Activated T-cell treated with anti-CD3 and anti-CD28 coated beads, Interleukin-2, amount 50 U/mL, for 4 hours (primary cell): ENCODE results near the gene DAGLA. TPM values are rescaled to one million over a fixed set of nuclear protein-coding genes. Genes with fewer than 3 reads are reported as not detected.
A peak's percentile ranks its signal among the peaks of the same experiment; 100 is the strongest.

Experiments used
- ATAC-seq, 2 donors: fragments of 200-7000 bp; cut with Tn5 transposase; one replicate each; pipeline ENCODE4 v1.10.0; 2021
- DNase-seq: peaks from one replicate; pipeline ENCODE4 v3.0.0-alpha.2; 2020
- H3K27me3 Mint-ChIP-seq: one replicate; pipeline ENCODE4 v1.8.0; 2021; ENCODE audit warnings: low read depth, mixed read lengths
- H3K36me3 Mint-ChIP-seq: one replicate; pipeline ENCODE4 v1.8.0; 2022; ENCODE audit warnings: mixed read lengths; ENCODE audit not compliant: insufficient read depth
- H3K4me1 Mint-ChIP-seq: one replicate; pipeline ENCODE4 v1.8.0; 2021; ENCODE audit warnings: low read depth, mixed read lengths
- H3K4me3 Mint-ChIP-seq: one replicate; pipeline ENCODE4 v1.8.0; 2021; ENCODE audit warnings: mild to moderate bottlenecking, moderate library complexity, mixed read lengths
- H3K9me3 Mint-ChIP-seq: one replicate; pipeline ENCODE4 v1.8.0; 2021; ENCODE audit warnings: mixed read lengths
- total RNA-seq, 3 donors: library from RNA; stranded (reverse); gene quantifications; one replicate each; pipeline ENCODE4 v1.2.1, GENCODE V29; 2021

Gene DAGLA
- total RNA-seq, 3 donors from 2014 or later, result 0.20 to 0.35 (median 0.21) TPM

DNA sequence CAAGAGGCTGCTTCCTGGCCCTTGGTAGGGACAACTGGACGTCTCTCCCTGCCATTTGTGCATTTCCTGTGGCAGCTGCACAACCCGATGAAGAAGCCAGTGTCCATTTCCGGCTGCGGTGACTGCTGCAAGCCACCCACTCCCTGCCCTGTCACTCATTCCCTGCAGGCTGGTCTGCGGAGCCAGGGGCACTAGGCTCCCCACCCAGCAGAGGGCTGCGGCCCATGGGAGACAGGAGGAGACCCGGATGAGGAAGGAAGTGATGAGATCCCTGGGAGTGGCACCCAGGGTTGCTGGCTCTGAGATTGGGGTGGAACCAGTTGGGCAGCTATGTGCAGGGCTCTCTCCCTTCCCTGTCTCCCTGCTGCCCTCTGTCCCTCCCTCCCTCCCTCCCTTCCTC is 62.2 kb downstream of the DAGLA start:
- Mint-ChIP-seq H3K4me3 (no peak overlapping the region), H3K9me3 (no peaks in the 10 kb centered on the region), H3K27me3 (no peaks in the 10 kb centered on the region), H3K4me1 (no peaks in the 10 kb centered on the region), H3K36me3 (no peaks in the 10 kb centered on the region)
- ATAC-seq (no peak), DNase-seq (no peak)

DNA sequence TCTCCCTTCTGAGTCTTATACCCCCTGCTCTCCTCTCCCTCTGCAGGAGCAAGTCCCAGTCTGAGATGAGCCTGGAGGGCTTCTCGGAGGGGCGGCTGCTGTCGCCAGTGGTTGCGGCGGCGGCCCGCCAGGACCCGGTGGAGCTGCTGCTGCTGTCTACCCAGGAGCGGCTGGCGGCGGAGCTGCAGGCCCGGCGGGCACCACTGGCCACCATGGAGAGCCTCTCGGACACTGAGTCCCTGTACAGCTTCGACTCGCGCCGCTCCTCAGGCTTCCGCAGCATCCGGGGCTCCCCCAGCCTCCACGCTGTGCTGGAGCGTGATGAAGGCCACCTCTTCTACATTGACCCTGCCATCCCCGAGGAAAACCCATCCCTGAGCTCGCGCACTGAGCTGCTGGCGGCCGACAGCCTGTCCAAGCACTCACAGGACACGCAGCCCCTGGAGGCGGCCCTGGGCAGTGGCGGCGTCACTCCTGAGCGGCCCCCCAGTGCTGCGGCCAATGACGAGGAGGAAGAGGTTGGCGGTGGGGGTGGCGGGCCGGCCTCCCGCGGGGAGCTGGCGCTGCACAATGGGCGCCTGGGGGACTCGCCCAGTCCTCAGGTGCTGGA is 63.4 kb downstream of the DAGLA start:
- no peaks in the 10 kb centered on the region for H3K9me3 Mint-ChIP-seq
- no peak for ATAC-seq
- H3K36me3 Mint-ChIP-seq, result no peaks in the 10 kb centered on the region
- no peak for DNase-seq
- H3K4me3 Mint-ChIP-seq, result no peak overlapping the region
- H3K27me3 Mint-ChIP-seq, result no peaks in the 10 kb centered on the region
- H3K4me1 Mint-ChIP-seq, result no peaks in the 10 kb centered on the region

DNA sequence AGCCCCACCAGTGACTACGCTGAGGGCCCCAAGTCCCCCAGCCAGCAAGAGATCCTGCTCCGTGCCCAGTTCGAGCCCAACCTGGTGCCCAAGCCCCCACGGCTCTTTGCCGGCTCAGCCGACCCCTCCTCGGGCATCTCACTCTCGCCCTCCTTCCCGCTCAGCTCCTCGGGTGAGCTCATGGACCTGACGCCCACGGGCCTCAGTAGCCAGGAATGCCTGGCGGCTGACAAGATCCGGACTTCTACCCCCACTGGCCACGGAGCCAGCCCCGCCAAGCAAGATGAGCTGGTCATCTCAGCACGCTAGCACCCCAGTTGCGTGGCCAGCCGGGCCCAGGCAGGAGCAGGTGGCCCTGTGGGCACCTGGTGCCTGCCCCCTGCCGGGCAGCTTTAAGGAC is 64.0 kb downstream of the DAGLA start:
- peaks cover 4% of the 10 kb centered on the region for H3K27me3 Mint-ChIP-seq
- H3K9me3 Mint-ChIP-seq, result no peaks in the 10 kb centered on the region
- no peaks in the 10 kb centered on the region for H3K36me3 Mint-ChIP-seq
- H3K4me3 Mint-ChIP-seq, result no peak overlapping the region
- H3K4me1 Mint-ChIP-seq, result no peaks in the 10 kb centered on the region
- DNase-seq (no peak), ATAC-seq (no peak)

DNA sequence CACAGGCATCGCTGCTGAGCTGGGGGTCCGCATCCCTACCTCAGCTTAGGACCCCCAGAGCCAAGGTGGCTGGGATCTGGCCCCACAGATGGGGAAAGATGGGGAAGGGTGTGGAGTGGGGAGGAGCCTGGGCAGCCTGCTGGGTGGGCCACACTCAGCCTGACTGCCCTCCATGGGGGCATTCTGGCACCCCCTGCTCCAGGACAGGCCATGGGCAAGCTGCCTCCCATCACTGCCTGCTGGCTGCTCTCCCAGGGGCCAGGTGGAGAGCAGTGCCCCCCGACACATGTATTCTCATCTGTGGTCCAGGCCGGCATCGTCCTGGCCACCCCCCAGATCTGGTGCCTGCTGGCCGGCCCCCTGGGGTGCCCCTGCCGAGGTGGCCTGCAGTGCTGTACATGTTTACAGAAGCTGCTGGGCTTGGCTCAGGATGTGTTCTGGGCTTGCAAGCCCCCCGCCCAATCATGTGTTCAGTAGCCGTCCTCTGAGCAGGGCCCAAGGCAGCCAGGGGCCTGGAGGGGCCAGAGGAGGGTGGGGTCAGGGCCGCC is 64.5 kb downstream of the DAGLA start:
- DNase-seq (no peak), ATAC-seq (no peak)
- H3K4me3 Mint-ChIP-seq, result no peak overlapping the region
- no peaks in the 10 kb centered on the region for H3K36me3 Mint-ChIP-seq
- H3K9me3 Mint-ChIP-seq, result no peaks in the 10 kb centered on the region
- H3K27me3 Mint-ChIP-seq, result peaks cover 9% of the 10 kb centered on the region
- no peaks in the 10 kb centered on the region for H3K4me1 Mint-ChIP-seq

DNA sequence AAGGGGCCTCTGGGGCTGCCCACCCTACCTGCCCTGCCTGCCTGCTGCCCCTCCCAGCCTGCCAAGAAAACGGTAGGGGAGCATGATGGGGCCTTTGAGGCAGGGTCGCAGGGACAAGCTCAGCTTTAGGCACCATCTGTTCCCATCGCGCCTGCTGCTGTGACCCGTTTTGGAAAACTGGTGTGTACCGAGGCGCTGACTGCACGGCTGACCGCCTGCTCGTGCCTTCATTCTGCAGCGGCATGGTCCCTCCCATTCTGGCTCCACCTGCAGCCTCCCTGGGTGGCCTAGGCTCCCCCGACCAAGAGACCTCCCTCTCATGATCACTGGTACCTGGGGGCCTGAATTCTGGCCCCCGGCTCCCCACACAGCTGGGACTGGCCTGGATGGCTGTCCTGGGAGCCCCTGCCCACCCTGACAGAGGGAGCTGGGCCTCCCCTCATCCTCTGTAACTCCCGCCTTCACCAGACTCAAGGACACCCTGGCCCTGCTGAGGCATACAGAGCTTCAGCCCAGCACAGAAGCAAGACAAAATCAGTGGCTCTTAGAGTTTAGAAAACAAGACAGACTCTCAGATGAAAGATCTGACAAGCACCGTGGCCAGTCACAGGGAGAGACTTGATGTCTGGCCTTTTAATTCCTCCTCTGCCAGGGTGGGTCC is 65.7 kb downstream of the DAGLA start:
- Mint-ChIP-seq H3K9me3 (no peaks in the 10 kb centered on the region), H3K36me3 (no peaks in the 10 kb centered on the region), H3K4me3 (no peak overlapping the region), H3K27me3 (peaks cover 10% of the 10 kb centered on the region), H3K4me1 (no peaks in the 10 kb centered on the region)
- DNase-seq (no peak), ATAC-seq (no peak)

DNA sequence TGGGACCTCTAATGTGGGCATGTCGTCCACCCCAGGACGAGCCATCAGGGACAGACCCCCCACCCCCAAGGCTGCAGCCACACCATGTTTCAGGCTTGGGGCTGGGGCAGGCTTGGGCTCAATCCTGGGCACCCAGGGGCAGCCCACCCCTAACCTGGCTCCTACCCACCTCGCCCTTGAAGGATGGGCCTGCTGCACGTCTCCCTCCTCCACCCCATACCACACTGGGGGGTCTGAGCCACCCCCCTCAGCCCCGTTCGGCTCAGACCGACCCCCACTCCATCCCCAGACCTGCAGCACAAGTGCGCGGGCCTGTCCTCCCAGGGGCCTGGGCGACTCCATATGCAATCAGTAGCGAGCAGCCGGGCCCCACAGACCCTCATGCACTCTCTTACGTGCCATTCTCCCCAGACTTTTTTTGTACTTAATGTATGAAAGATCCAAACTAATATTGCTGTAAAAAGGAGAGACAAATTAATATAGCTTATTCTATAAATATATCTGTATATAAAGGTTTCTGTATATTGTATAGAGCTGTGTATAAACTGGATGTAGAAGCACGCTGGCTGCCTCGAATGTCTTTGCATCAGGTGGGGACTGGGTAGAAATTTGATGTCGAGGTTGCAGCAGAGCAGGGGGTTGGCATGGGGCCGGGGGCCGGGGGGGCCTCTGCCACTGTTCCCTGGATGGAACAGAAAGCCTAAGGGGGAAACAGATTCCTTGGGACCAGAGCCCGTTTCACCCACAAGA is 66.4 kb downstream of the DAGLA start:
- H3K36me3 Mint-ChIP-seq, result no peaks in the 10 kb centered on the region
- DNase-seq (no peak), ATAC-seq (no peak)
- peaks cover 17% of the 10 kb centered on the region for H3K27me3 Mint-ChIP-seq
- H3K4me1 Mint-ChIP-seq, result no peaks in the 10 kb centered on the region
- no peaks in the 10 kb centered on the region for H3K9me3 Mint-ChIP-seq
- no peak overlapping the region for H3K4me3 Mint-ChIP-seq

DNA sequence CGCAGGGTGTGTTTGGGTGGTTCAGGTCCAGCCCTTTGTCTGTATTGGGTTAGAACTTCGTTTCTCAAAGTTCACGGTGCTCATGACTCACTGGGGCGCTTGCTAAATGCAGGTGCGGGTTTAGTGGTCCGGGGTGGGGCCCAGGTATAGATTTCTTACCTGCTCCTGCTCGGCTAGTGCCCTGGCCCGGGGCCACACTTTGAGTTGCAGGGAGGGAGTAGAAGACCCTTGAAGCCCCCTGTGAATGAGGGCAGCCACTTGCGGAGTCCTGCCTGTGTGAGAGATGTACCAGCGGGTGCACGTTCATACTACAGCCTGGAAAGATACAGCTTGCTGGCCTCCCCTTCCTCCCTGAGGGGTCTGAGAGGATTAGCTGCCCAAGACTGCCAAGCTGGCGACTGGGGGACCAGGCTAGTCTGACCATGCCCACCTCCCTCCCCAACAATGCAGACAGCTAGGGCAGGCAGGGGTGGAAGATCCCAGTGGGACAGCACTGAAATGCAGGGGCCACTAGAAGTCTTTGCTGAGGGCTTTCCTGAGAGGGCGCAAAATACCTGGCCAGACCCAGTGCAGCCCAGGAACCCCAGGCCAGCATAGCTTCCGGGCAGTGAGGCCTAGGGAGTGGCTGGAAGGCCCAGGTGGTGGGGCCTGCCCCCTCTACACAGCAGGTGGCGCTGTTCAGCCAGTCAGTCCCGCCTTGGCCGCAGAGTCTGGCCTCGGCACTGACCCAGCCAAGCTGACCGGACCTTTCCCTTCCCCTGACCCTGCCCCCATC is 67.2 kb downstream of the DAGLA start:
- Mint-ChIP-seq H3K9me3 (no peaks in the 10 kb centered on the region), H3K36me3 (no peaks in the 10 kb centered on the region), H3K27me3 (peaks cover 22% of the 10 kb centered on the region), H3K4me1 (peaks cover 2% of the 10 kb centered on the region), H3K4me3 (no peak overlapping the region)
- ATAC-seq (peak; percentile 27 to 36), DNase-seq (peak; percentile 19)

DNA sequence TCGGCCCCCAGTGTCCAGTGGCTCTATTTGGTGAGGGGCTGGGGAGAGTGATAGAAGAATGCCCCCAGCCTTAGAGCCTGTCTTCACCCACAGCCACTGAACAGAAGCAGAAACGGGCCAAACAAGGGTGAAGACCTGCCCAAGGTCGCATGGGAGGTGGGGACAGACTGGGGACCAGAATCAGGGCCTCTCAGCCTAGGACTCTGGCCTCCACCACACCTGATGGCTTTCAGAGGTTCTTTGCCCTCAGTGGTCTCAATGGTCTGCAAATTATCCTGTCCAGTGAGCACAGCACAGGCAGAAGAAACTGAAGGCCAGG is 67.7 kb downstream of the DAGLA start:
- Mint-ChIP-seq H3K36me3 (no peaks in the 10 kb centered on the region), H3K4me1 (peaks cover 3% of the 10 kb centered on the region), H3K9me3 (no peaks in the 10 kb centered on the region), H3K4me3 (no peak overlapping the region), H3K27me3 (peaks cover 23% of the 10 kb centered on the region)
- no peak for ATAC-seq
- no peak for DNase-seq

DNA sequence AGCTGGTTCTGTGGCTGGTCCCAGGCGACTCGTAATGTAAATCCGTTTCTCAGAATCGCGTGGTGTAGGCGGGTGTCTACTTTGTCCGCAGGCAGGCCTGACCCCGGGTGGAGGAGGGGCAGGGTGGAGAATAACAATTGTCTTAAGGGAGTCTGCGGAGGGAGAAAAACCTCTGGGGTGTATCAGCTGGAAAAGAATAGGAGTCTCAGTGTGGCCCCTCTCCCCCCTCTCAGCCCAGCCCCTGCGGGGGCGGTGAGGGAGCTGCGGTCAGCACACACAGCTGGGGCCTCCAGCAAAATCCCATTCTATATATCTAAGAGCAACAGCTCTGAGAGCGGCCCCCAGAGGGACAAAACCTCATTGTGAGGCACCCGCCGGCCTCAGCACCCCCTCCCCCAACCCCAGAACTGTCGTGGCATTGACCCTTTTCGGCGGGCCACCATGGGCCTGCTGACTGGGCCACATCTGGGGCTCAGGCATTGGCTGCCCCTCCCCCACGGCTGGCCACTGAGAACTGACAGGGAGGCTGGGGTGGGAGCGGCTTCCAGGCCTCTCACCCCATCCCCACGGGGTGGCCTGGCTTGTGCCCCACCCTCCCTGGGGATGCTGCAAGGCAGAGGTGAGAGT is 69.5 kb downstream of the DAGLA start:
- no peak for DNase-seq
- H3K36me3 Mint-ChIP-seq, result no peaks in the 10 kb centered on the region
- no peaks in the 10 kb centered on the region for H3K9me3 Mint-ChIP-seq
- H3K27me3 Mint-ChIP-seq, result peaks cover 33% of the 10 kb centered on the region
- ATAC-seq, result no peak
- peaks cover 5% of the 10 kb centered on the region for H3K4me1 Mint-ChIP-seq
- H3K4me3 Mint-ChIP-seq, result no peak overlapping the region

DNA sequence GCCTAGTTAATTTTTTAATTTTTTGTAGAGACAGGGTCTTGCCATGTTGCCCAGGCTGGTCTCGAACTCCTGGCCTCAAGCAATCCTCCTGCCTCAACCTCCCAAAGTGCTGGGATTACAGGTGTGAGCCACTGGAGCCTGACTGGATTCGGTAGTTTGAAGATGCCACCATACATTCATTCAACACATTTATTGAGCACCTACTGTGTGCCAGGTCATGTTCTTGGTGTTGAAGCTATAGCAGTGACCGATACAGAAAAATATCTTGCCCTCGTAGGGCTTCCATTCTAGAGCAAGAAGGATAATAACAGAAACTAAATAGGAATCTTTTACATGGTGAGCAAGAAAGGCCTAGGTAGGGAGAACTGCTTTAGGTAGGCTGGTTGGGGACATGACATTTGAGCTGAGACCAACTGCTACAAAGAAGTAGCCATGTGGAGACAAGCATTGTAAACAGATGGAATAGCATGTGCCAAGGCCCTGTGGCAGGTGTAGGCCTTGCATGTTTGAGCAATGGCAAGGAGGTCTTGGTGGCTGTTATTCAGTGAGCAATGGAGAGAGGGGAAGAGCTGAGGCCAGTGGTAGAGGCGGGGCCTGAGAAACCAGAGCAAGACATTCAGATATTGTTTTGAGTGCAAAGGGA is 70.6 kb downstream of the DAGLA start:
- H3K4me1 Mint-ChIP-seq, result peaks cover 7% of the 10 kb centered on the region
- peaks cover 33% of the 10 kb centered on the region for H3K27me3 Mint-ChIP-seq
- ATAC-seq, result no peak
- no peaks in the 10 kb centered on the region for H3K9me3 Mint-ChIP-seq
- peak overlapping the region; percentile 38 for H3K4me3 Mint-ChIP-seq
- DNase-seq, result no peak
- no peaks in the 10 kb centered on the region for H3K36me3 Mint-ChIP-seq

DNA sequence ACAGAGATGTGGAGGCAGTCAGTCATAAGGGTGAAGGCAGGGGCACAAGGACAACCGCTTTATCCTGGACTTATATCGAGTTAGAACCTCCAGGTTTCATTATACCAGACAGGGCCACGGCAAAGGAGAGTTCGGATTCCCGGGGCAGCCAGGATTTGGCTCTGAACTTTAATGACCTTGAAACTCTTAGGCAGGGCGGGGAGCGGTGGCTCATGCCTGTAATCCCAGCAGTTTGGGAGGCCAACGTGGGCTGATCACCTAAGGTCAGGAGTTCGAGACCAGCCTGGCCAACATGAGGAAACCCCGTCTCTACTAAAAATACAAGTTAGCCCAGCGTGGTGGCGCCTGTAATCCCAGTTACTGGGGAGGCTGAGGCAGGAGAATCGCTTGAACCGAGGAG is 71.2 kb downstream of the DAGLA start:
- peak overlapping the region; percentile 38 for H3K4me3 Mint-ChIP-seq
- peaks cover 11% of the 10 kb centered on the region for H3K4me1 Mint-ChIP-seq
- H3K36me3 Mint-ChIP-seq, result no peaks in the 10 kb centered on the region
- no peaks in the 10 kb centered on the region for H3K9me3 Mint-ChIP-seq
- DNase-seq (no peak), ATAC-seq (no peak)
- peaks cover 33% of the 10 kb centered on the region for H3K27me3 Mint-ChIP-seq

DNA sequence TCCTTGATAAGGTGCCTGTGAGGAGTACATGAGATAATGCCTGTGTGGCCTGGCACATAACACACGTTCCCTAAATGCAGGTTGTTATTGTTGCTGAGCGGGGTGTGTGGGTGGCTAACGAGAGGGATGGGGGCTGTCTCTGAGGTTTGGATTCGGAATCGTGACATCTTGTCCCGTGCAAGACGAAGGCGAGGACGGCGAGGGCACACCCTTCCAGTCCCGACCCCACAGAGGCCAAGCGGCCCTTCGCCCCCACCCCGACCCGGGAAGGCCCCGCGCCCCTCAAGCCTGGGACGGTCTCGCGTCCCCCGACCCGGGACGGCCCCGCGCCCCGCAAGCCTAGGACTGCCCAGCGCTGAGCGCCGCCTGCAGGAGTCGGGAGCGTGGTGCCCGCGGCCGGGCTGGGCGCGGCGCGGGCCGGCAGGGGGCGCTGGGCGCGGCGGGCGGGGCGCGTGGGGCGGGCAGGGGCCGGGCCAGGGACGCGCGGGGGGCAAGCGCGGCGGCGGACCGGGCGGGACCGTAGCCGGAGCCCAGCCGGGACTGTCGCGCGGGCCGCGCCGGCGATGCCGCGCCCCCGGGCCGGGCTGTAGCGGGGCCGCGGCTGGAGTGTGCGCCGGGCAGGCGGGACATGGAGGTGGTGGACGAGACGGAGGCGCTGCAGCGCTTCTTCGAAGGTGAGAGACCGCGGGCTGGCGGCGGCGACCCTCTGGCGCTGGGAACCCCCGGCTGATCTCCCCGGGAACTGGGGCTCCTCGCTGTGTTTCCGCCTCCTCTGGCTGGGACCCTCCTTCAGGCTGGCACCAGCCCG is 72.1 kb downstream of the DAGLA start, which contains the start of gene MYRF:
Gene MYRF, plus strand, starts transcription at position 520 of the 808 bp plus-strand sequence. Its CDS starts 109 bp downstream, at position 629.
- Mint-ChIP-seq H3K9me3 (no peaks in the 10 kb centered on the region), H3K36me3 (no peaks in the 10 kb centered on the region), H3K27me3 (peaks cover 33% of the 10 kb centered on the region), H3K4me3 (peak within 1 kb of the TSS; percentile 74), H3K4me1 (peaks cover 14% of the 10 kb centered on the region)
- DNase-seq (peak; percentile 47), ATAC-seq (peak; percentile 90 to 92)
